HG02759 (cell line): ENCODE measurements around the gene KLK13.

Source experiments
- ATAC-seq: cut with Tn5 transposase; IDR thresholded peaks from one replicate; pipeline ENCODE4 v1.9.1; 2021; ENCODE audit warnings: mild to moderate bottlenecking, moderate library complexity; ENCODE audit not compliant: unreplicated experiment

KLK13 gene

GRCh38 chr19:51064534-51065220, at the start of gene KLK13:
Gene KLK13, minus strand, starts transcription at chr19:51065092. Its CDS starts 25 bp downstream, at chr19:51065067.
- ATAC-seq = no peak

- ATAC-seq = no peak
These were observed 49.3 kb upstream of the KLK13 start for GRCh38 chr19:51114087-51114729.

- no peak for ATAC-seq
These were observed 46.7 kb upstream of the KLK13 start for GRCh38 chr19:51111606-51112005.

- no peak for ATAC-seq
These were observed 45.7 kb upstream of the KLK13 start for GRCh38 chr19:51110666-51110971.

- ATAC-seq = peak; percentile 29
These were observed 43.9 kb upstream of the KLK13 start for GRCh38 chr19:51108805-51109146.

GRCh38 chr19:51108066-51108804, 43.3 kb upstream of the KLK13 start, which contains the start of gene CTU1:
Gene CTU1, minus strand, starts transcription at chr19:51108409. Its CDS starts 3,840 bp downstream, at chr19:51104569.
- ATAC-seq = peak; percentile 96

GRCh38 chr19:51107406-51108065, 42.6 kb upstream of the KLK13 start:
- no peak for ATAC-seq

GRCh38 chr19:51103926-51104341, 39.0 kb upstream of the KLK13 start:
- no peak for ATAC-seq

- no peak for ATAC-seq
These were observed 38.1 kb upstream of the KLK13 start for GRCh38 chr19:51102991-51103390.

GRCh38 chr19:51101171-51101865, 36.4 kb upstream of the KLK13 start:
- no peak for ATAC-seq

GRCh38 chr19:51100601-51101000, 35.7 kb upstream of the KLK13 start:
- ATAC-seq = no peak

GRCh38 chr19:51099047-51099382, 34.1 kb upstream of the KLK13 start:
- ATAC-seq = no peak

GRCh38 chr19:51098365-51099046, 33.6 kb upstream of the KLK13 start:
- no peak for ATAC-seq

GRCh38 chr19:51097796-51098195, 32.9 kb upstream of the KLK13 start:
- no peak for ATAC-seq

- ATAC-seq = no peak
These were observed 32.4 kb upstream of the KLK13 start for GRCh38 chr19:51097166-51097738.

- ATAC-seq = no peak
These were observed 31.7 kb upstream of the KLK13 start for GRCh38 chr19:51096473-51097165.

GRCh38 chr19:51094696-51095279, 29.9 kb upstream of the KLK13 start:
- no peak for ATAC-seq

- ATAC-seq = no peak
These were observed 28.8 kb upstream of the KLK13 start for GRCh38 chr19:51093510-51094345.
